HG03342 (cell line): ENCODE data around the gene PLA2G12A.

ENCODE experiments used
- ATAC-seq: cut with Tn5 transposase; IDR thresholded peaks from one replicate; pipeline ENCODE4 v1.9.1; 2021; ENCODE audit warnings: mild to moderate bottlenecking, moderate library complexity; ENCODE audit not compliant: unreplicated experiment

The PLA2G12A gene

GRCh38 chr4:109729117-109729717 is 653 bp downstream of the PLA2G12A start:
- no peak for ATAC-seq

- ATAC-seq: no peak
Observed at GRCh38 chr4:109728385-109728784, 1.5 kb downstream of the PLA2G12A start.

GRCh38 chr4:109723110-109723509 is 6.8 kb downstream of the PLA2G12A start:
- ATAC-seq: no peak

- no peak for ATAC-seq
Observed at GRCh38 chr4:109722357-109722756, 7.5 kb downstream of the PLA2G12A start.

GRCh38 chr4:109721033-109721432 is 8.8 kb downstream of the PLA2G12A start:
- no peak for ATAC-seq

- no peak for ATAC-seq
Observed at GRCh38 chr4:109719604-109720003, 10.3 kb downstream of the PLA2G12A start.

- ATAC-seq: no peak
Observed at GRCh38 chr4:109718759-109719158, 11.1 kb downstream of the PLA2G12A start.

GRCh38 chr4:109713500-109713899 is 16.4 kb downstream of the PLA2G12A start:
- no peak for ATAC-seq

- peak; percentile 96 for ATAC-seq
Observed at GRCh38 chr4:109708990-109709389, 20.9 kb downstream of the PLA2G12A start.

GRCh38 chr4:109708435-109708834 is 21.4 kb downstream of the PLA2G12A start:
- ATAC-seq: no peak

- ATAC-seq: no peak
Observed at GRCh38 chr4:109703664-109704361, 26.1 kb downstream of the PLA2G12A start.

- peak; percentile 82 for ATAC-seq
Observed at GRCh38 chr4:109702950-109703663, 26.8 kb downstream of the PLA2G12A start, which contains the start of gene CASP6. Gene CASP6, minus strand, starts transcription at chr4:109703445. Its CDS starts 50 bp downstream, at chr4:109703395.

- no peak for ATAC-seq
Observed at GRCh38 chr4:109701566-109702410, 28.1 kb downstream of the PLA2G12A start.

GRCh38 chr4:109699553-109700225 is 30.2 kb downstream of the PLA2G12A start:
- no peak for ATAC-seq

GRCh38 chr4:109698656-109699055 is 31.2 kb downstream of the PLA2G12A start:
- ATAC-seq: no peak

- ATAC-seq: no peak
Observed at GRCh38 chr4:109691411-109691920, 38.4 kb downstream of the PLA2G12A start.

- ATAC-seq: peak; percentile 78
Observed at GRCh38 chr4:109690690-109691410, 39.0 kb downstream of the PLA2G12A start.

- no peak for ATAC-seq
Observed at GRCh38 chr4:109684727-109685126, 45.1 kb downstream of the PLA2G12A start.

GRCh38 chr4:109683621-109684253 is 46.1 kb downstream of the PLA2G12A start:
- no peak for ATAC-seq
